ENCODE measurements around the gene LRRC23.
"Not testable (repeated sequence)": the region's sequence is repeated elsewhere in the genome, so short reads cannot be mapped to it uniquely, and the experiment has no call there.

LRRC23 gene
- 1.8 to 7.0 (median 3.9) reads per million in 18 experiments for total RNA-seq

GRCh38 chr12:6904280-6905276, at the start of gene LRRC23:
TSS of gene LRRC23 (plus strand) at chr12:6904822. CDS start at chr12:6905634, 812 bp downstream.
- DNase-seq, result peak; percentile 95 to 97

- DNase-seq, result no peak
Measured at GRCh38 chr12:6855322-6855721, 49.3 kb upstream of the LRRC23 start.

GRCh38 chr12:6858799-6859198, 45.8 kb upstream of the LRRC23 start:
- DNase-seq, result no peak

- no peak for DNase-seq
Measured at GRCh38 chr12:6860116-6860515, 44.5 kb upstream of the LRRC23 start.

GRCh38 chr12:6860942-6861341, 43.7 kb upstream of the LRRC23 start:
- DNase-seq, result no peak

- DNase-seq, result no peak
Measured at GRCh38 chr12:6861391-6861790, 43.2 kb upstream of the LRRC23 start.

GRCh38 chr12:6863033-6863432, 41.6 kb upstream of the LRRC23 start:
- no peak for DNase-seq

- no peak for DNase-seq
Measured at GRCh38 chr12:6863586-6864321, 40.9 kb upstream of the LRRC23 start.

- not testable (repeated sequence) for DNase-seq
Measured at GRCh38 chr12:6865307-6865706, 39.3 kb upstream of the LRRC23 start.

- no peak for DNase-seq
Measured at GRCh38 chr12:6866163-6866919, 38.3 kb upstream of the LRRC23 start.

- peak; percentile 72 to 86 for DNase-seq
Measured at GRCh38 chr12:6866920-6867412, 37.7 kb upstream of the LRRC23 start.

- DNase-seq, result peak; percentile 88 to 91
Measured at GRCh38 chr12:6867413-6868210, 37.0 kb upstream of the LRRC23 start, which contains the start of gene TPI1. TSS of gene TPI1 (plus strand) at chr12:6867531. CDS start at chr12:6867567, 36 bp downstream.

GRCh38 chr12:6868211-6869048, 36.2 kb upstream of the LRRC23 start:
- DNase-seq, result no peak

- DNase-seq, result peak; percentile 72 to 79
Measured at GRCh38 chr12:6869049-6870021, 35.3 kb upstream of the LRRC23 start.

- DNase-seq, result not testable (repeated sequence)
Measured at GRCh38 chr12:6870304-6870703, 34.3 kb upstream of the LRRC23 start.

GRCh38 chr12:6871052-6871957, 33.3 kb upstream of the LRRC23 start:
- DNase-seq, result no peak

GRCh38 chr12:6872073-6873048, 32.3 kb upstream of the LRRC23 start:
- peak; percentile 72 to 81 for DNase-seq

All from inflammatory macrophage (primary cell).